ENCODE results near the gene VPS72. TPM values are rescaled to one million over a fixed set of nuclear protein-coding genes. Genes with fewer than 3 reads are reported as not detected.

VPS72 gene
- polyA plus RNA-seq, 1 of the 3 experiments (the other 2 are of a cell fraction) = 80.2 TPM

DNA sequence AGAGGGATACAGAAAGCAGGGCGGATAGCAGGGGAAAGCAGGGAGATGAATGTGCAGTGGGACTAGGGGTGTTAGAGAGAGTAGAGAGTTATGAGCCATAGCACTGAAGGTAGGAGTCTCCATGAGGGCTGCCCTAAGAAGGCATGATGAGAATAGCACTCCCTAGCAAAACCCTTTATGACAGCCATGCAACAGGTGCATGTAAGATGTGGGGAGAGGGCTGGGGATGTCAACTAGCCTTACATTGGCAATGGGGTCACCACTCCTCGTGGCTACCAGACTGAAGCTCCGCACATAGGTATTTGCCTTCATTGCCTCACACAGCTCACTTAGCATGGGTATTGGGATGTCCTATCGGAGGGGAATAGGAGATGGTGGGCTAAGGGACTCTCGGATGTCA lies 18.8 kb downstream of the VPS72 start:
- H3K4me1 ChIP-seq (ENCODE audit: control insufficient read depth in 1 of 2, insufficient read depth in 2 of 2, low read depth in 1 of 2, low read length in 1 of 2) = peaks cover 4 to 8% of the 10 kb centered on the region in 2 experiments; a peak in 2 of 4 replicates
- no peak overlapping the region for H3K4me2 ChIP-seq
- 84% methylated on average over 3 of the region's 5 CpGs for WGBS (ENCODE audit: low lambda C conversion rate)
- no peak overlapping the region for H3K27ac ChIP-seq (ENCODE audit: low read depth in 2 of 2, low read length in 1 of 2)
- peaks cover 20% of the 10 kb centered on the region for H3K79me2 ChIP-seq (ENCODE audit: insufficient read depth)
- TF ChIP-seq NRF1 (IDR thresholded peaks at IDR 0.05; ENCODE audit: low read depth, low read length) (no peak), FOXJ3 (CRISPR knock-in tag; IDR thresholded peaks at IDR 0.05) (no peak), YY1 (IDR thresholded peaks at IDR 0.05; ENCODE audit: low read depth) (no peak), PBX3 (IDR thresholded peaks at IDR 0.05) (no peak), SMC3 (IDR thresholded peaks at IDR 0.05; ENCODE audit: low read depth, low read length) (no peak), RCOR1 (IDR thresholded peaks at IDR 0.05; ENCODE audit: low read length) (no peak)
- ChIA-PET POLR2A (interaction anchor here (2.3 kb wide), 1 partner anchor 19 kb away, joined by 7 read pairs; the partner anchor contains the start of gene VPS72), CTCF (interaction anchor here (1.7 kb wide), 1 partner anchor 81 kb away, joined by 4 read pairs; no protein-coding TSS in a partner anchor)
- no peaks in the 10 kb centered on the region for H3K9me3 ChIP-seq
- no peak for DNase-seq
- H4K20me1 ChIP-seq (ENCODE audit: insufficient read depth) = no peaks in the 10 kb centered on the region
- no peaks in the 10 kb centered on the region for H3K27me3 ChIP-seq (ENCODE audit: insufficient read depth)
- no peak overlapping the region for H2AFZ ChIP-seq (ENCODE audit: low read depth)
- H3F3A ChIP-seq (replicated peaks; ENCODE audit: insufficient read depth) = peaks cover 5% of the 10 kb centered on the region
- H3K4me3 ChIP-seq (ENCODE audit: low read depth in 2 of 2, low read length in 1 of 2) = no peak overlapping the region
- no peaks in the 10 kb centered on the region for H3K9me2 ChIP-seq
- no peak overlapping the region for H3K9ac ChIP-seq
- H3K36me3 ChIP-seq (replicated peaks in 1 of 2; ENCODE audit: control insufficient read depth in 1 of 2, insufficient read depth in 2 of 2, low read length in 1 of 2) = peaks cover 19 to 46% of the 10 kb centered on the region in 2 experiments

DNA sequence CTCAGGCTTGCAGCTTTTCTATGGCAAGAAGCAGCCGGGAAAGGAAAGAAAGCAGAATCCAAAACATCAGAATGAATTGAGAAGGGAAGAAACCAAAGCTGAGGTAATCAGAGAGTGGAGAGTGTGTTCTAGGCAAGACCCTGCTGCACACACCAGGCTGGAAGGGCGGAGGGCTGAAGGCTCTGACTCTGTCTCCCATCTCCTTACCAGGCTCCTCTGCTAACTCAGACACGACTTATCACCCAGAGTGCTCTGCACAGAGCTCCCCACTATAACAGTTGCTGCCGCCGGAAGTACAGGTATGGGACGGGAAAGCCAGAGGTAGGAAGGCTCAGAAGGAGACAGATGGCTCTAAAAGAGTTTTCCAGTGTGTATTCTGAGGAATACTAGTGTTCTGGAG lies 22.9 kb downstream of the VPS72 start:
- 76% methylated on average over 6 of the region's 6 CpGs for WGBS (ENCODE audit: low lambda C conversion rate)
- Histone ChIP-seq H3K4me2 (peak overlapping the region; percentile 93), H3K9ac (peak overlapping the region; percentile 81), H3K27ac (ENCODE audit: low read depth in 2 of 2, low read length in 1 of 2) (peak overlapping the region in 1 of 2 experiments; percentile 76; a peak in 1 of 4 replicates), H3K4me1 (ENCODE audit: control insufficient read depth in 1 of 2, insufficient read depth in 2 of 2, low read depth in 1 of 2, low read length in 1 of 2) (peaks cover 4 to 15% of the 10 kb centered on the region in 2 experiments; a peak in 2 of 4 replicates), H3K36me3 (replicated peaks in 1 of 2; ENCODE audit: control insufficient read depth in 1 of 2, insufficient read depth in 2 of 2, low read length in 1 of 2) (peaks cover 17 to 27% of the 10 kb centered on the region in 2 experiments), H3K9me2 (no peaks in the 10 kb centered on the region), H3F3A (replicated peaks; ENCODE audit: insufficient read depth) (no peaks in the 10 kb centered on the region), H4K20me1 (ENCODE audit: insufficient read depth) (no peaks in the 10 kb centered on the region), H3K9me3 (no peaks in the 10 kb centered on the region), H3K79me2 (ENCODE audit: insufficient read depth) (peaks cover 40% of the 10 kb centered on the region), H3K4me3 (ENCODE audit: low read depth in 2 of 2, low read length in 1 of 2) (peak overlapping the region; percentile 84 to 86), H2AFZ (ENCODE audit: low read depth) (no peak overlapping the region), H3K27me3 (ENCODE audit: insufficient read depth) (no peaks in the 10 kb centered on the region)
- ChIA-PET CTCF (interaction anchor here (1.0 to 1.3 kb wide), 4 partner anchors 9 to 107 kb away, joined by 3 to 5 read pairs (median 4); partner anchors contain the start of gene TMOD4), POLR2A (interaction anchor here (1.0 kb wide), 1 partner anchor 22 kb away, joined by 4 read pairs; no protein-coding TSS in a partner anchor)
- TF ChIP-seq CHD2 (IDR thresholded peaks at IDR 0.05; ENCODE audit: low read length, partially characterized antibody) (no peak), USF1 (IDR thresholded peaks at IDR 0.05; ENCODE audit: borderline replicate concordance, low read depth) (no peak), RCOR1 (IDR thresholded peaks at IDR 0.05; ENCODE audit: low read length) (no peak), IRF3 (IDR thresholded peaks at IDR 0.05; ENCODE audit: low read depth, low read length) (no peak)
- TF ChIP-seq, protein P1, sequence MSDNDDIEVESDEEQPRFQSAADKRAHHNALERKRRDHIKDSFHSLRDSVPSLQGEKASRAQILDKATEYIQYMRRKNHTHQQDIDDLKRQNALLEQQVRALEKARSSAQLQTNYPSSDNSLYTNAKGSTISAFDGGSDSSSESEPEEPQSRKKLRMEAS (IDR thresholded peaks at IDR 0.05; ENCODE audit: low read depth) = no peak
- DNase-seq = no peak

All from SK-N-SH (cell line).